ENCODE results near the gene ASTN2.

GRCh38 chr9:117080765-117081390 lies 334.0 kb downstream of the ASTN2 start:
- TF ChIP-seq POLR2A (IDR thresholded peaks at IDR 0.05; ENCODE audit: low read length) (no peak), GATA1 (IDR thresholded peaks at IDR 0.05; ENCODE audit: low read depth, low read length) (no peak)

Data from erythroblast (primary cell).